PFSK-1 (cell line): ENCODE measurements around the gene MTHFSD.

Experiments
- POLR2AphosphoS5 ChIP-seq: IDR thresholded peaks from 2 replicates; pipeline ENCODE4 v1.6.1; 2012; ENCODE audit warnings: low read depth, mild to moderate bottlenecking, control low read depth, low read length, moderate library complexity
- SIN3A ChIP-seq: IDR thresholded peaks from 2 replicates; pipeline ENCODE4 v1.6.1; 2012; ENCODE audit warnings: mild to moderate bottlenecking, low read length, moderate library complexity, borderline replicate concordance; ENCODE audit not compliant: insufficient read depth
- TAF1 ChIP-seq: IDR thresholded peaks from 2 replicates; pipeline ENCODE4 v1.6.1; 2012; ENCODE audit warnings: low read length, control low read depth, borderline replicate concordance; ENCODE audit not compliant: insufficient read depth

- no peak for TF ChIP-seq TAF1
- TF ChIP-seq POLR2AphosphoS5, result no peak
- TF ChIP-seq SIN3A, result no peak
Measured at GRCh38 chr16:86584071-86584685, 29.1 kb upstream of the MTHFSD start.
